HG02571 (cell line): Measurements from ENCODE around the gene KLF1.

Experiments
- ATAC-seq: cut with Tn5 transposase; IDR thresholded peaks from one replicate; pipeline ENCODE4 v1.9.1; 2021; ENCODE audit warnings: mild to moderate bottlenecking, moderate library complexity; ENCODE audit not compliant: unreplicated experiment

KLF1 gene

GRCh38 chr19:12838886-12839756 lies 47.9 kb downstream of the KLF1 start:
- no peak for ATAC-seq

- ATAC-seq: no peak
Measured at GRCh38 chr19:12838182-12838885, 48.7 kb downstream of the KLF1 start, which contains the start of gene MAST1. Gene MAST1 (plus strand): TSS chr19:12838515. CDS start chr19:12838573, 58 bp downstream.

- no peak for ATAC-seq
Measured at GRCh38 chr19:12837225-12837624, 49.8 kb downstream of the KLF1 start.

GRCh38 chr19:12836529-12836863 lies 50.5 kb downstream of the KLF1 start:
- ATAC-seq: no peak

DNA sequence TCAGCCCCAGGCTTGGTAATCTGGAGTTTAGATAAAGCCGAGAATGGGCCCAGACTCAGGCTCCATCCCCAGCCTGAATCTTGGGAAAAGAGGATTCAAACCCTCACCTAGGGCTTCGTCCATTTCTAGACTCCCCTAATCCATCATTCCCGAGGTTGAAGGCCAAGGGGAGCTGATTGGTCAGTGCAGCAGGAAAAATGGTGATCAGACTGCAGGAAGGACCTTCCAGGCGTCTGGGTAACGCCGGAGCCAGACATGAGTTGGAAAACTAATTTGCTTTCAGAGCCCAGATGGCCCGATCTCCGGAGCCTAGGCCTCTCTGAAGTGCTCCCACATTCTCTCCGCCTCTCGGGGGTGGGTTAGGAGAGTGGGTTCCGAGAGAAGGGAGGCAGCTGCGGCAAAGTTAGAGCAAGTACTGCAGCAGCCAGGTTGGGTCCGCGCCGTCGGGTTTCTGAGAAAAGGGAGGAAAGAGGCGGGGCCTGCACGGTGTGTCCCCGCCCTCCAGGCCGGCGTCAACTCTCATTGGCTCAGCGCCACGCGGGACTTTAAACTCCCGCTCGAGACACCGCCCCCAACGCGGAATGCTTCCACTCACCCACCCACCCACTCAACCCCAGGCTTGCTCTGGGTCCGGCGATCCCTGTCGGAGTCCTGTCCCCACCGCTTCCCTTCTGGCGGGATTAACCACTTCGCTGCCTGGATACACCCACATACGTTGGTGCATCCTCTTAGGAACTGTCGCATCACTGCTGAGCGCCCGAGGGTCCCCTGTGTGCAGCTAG lies 51.8 kb downstream of the KLF1 start:
- no peak for ATAC-seq

DNA sequence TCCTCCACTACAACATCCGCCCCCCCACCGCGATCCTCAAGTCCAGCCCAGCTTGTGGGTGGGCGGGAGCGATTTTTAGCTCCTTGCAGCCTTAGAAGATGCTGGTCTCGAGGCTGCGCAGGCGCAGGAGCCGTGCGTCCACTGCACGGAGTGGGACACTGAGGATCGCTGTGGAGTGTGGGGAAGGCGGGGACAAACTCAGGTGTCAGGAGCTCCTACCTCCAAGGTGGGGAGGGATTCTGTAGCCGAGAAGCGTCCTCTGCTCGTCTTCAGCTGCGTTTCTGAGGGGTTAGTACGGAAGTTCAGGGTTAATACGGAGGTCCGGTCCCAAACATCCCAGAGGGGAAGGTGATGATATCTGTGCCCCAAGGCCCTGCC lies 52.4 kb downstream of the KLF1 start, which contains the start of gene RTBDN:
TSS of gene RTBDN (minus strand) at position 14 of the 378 bp plus-strand sequence. CDS start 4,600 bp downstream, outside the sequence.
- no peak for ATAC-seq
